Measurements from ENCODE around the gene SLC15A2.

SLC15A2 gene

GRCh38 chr3:121958801-121959200 lies 64.6 kb downstream of the SLC15A2 start:
- no peak overlapping the region for H3K27ac ChIP-seq (ENCODE audit: low read depth, low read length, severe bottlenecking)
- H3K4me1 ChIP-seq (ENCODE audit: control insufficient read depth, insufficient read depth, low read length, poor library complexity, severe bottlenecking) = no peaks in the 10 kb centered on the region
- H3K4me3 ChIP-seq (ENCODE audit: extremely low read depth, insufficient read depth, low read length, poor library complexity, severe bottlenecking) = no peak overlapping the region
- no peaks in the 10 kb centered on the region for H3K36me3 ChIP-seq (ENCODE audit: control insufficient read depth, insufficient read depth, low read length)
- no peaks in the 10 kb centered on the region for H3K9me3 ChIP-seq (ENCODE audit: control insufficient read depth, low read length)
- no CpG with 5 or more reads among the region's 3 CpGs for WGBS, 2 experiments (ENCODE audit: insufficient coverage in 2 of 2)

- Histone ChIP-seq H3K9me3 (ENCODE audit: control insufficient read depth, low read length) (no peaks in the 10 kb centered on the region), H3K27ac (ENCODE audit: low read depth, low read length, severe bottlenecking) (no peak overlapping the region), H3K4me3 (ENCODE audit: extremely low read depth, insufficient read depth, low read length, poor library complexity, severe bottlenecking) (no peak overlapping the region), H3K4me1 (ENCODE audit: control insufficient read depth, insufficient read depth, low read length, poor library complexity, severe bottlenecking) (no peaks in the 10 kb centered on the region), H3K36me3 (ENCODE audit: control insufficient read depth, insufficient read depth, low read length) (no peaks in the 10 kb centered on the region)
Measured at GRCh38 chr3:121961283-121961682, 67.1 kb downstream of the SLC15A2 start.

GRCh38 chr3:121962443-121962842 lies 68.2 kb downstream of the SLC15A2 start:
- Histone ChIP-seq H3K27ac (ENCODE audit: low read depth, low read length, severe bottlenecking) (no peak overlapping the region), H3K36me3 (ENCODE audit: control insufficient read depth, insufficient read depth, low read length) (no peaks in the 10 kb centered on the region), H3K4me3 (ENCODE audit: extremely low read depth, insufficient read depth, low read length, poor library complexity, severe bottlenecking) (no peak overlapping the region), H3K4me1 (ENCODE audit: control insufficient read depth, insufficient read depth, low read length, poor library complexity, severe bottlenecking) (no peaks in the 10 kb centered on the region), H3K9me3 (ENCODE audit: control insufficient read depth, low read length) (no peaks in the 10 kb centered on the region)

- Histone ChIP-seq H3K9me3 (ENCODE audit: control insufficient read depth, low read length) (no peaks in the 10 kb centered on the region), H3K36me3 (ENCODE audit: control insufficient read depth, insufficient read depth, low read length) (no peaks in the 10 kb centered on the region), H3K4me3 (ENCODE audit: extremely low read depth, insufficient read depth, low read length, poor library complexity, severe bottlenecking) (no peak overlapping the region), H3K4me1 (ENCODE audit: control insufficient read depth, insufficient read depth, low read length, poor library complexity, severe bottlenecking) (no peaks in the 10 kb centered on the region), H3K27ac (ENCODE audit: low read depth, low read length, severe bottlenecking) (no peak overlapping the region)
- WGBS, 2 experiments (ENCODE audit: insufficient coverage in 2 of 2) = 80% methylated on average over 1 of the region's 1 CpG; no CpG with 5 or more reads in 1 of the 2 experiments
Measured at GRCh38 chr3:121963608-121964007, 69.4 kb downstream of the SLC15A2 start.

- WGBS, 2 experiments (ENCODE audit: insufficient coverage in 2 of 2) = 92 to 100% methylated on average over 1 to 2 of the region's 2 CpGs
- no peaks in the 10 kb centered on the region for H3K4me1 ChIP-seq (ENCODE audit: control insufficient read depth, insufficient read depth, low read length, poor library complexity, severe bottlenecking)
- H3K27ac ChIP-seq (ENCODE audit: low read depth, low read length, severe bottlenecking) = no peak overlapping the region
- no peaks in the 10 kb centered on the region for H3K36me3 ChIP-seq (ENCODE audit: control insufficient read depth, insufficient read depth, low read length)
- no peaks in the 10 kb centered on the region for H3K9me3 ChIP-seq (ENCODE audit: control insufficient read depth, low read length)
- H3K4me3 ChIP-seq (ENCODE audit: extremely low read depth, insufficient read depth, low read length, poor library complexity, severe bottlenecking) = no peak overlapping the region
Measured at GRCh38 chr3:121969631-121970030, 75.4 kb downstream of the SLC15A2 start.

- no CpG with 5 or more reads among the region's 1 CpG for WGBS, 2 experiments (ENCODE audit: insufficient coverage in 2 of 2)
- Histone ChIP-seq H3K27ac (ENCODE audit: low read depth, low read length, severe bottlenecking) (no peak overlapping the region), H3K4me1 (ENCODE audit: control insufficient read depth, insufficient read depth, low read length, poor library complexity, severe bottlenecking) (no peaks in the 10 kb centered on the region), H3K36me3 (ENCODE audit: control insufficient read depth, insufficient read depth, low read length) (no peaks in the 10 kb centered on the region), H3K4me3 (ENCODE audit: extremely low read depth, insufficient read depth, low read length, poor library complexity, severe bottlenecking) (no peak overlapping the region), H3K9me3 (ENCODE audit: control insufficient read depth, low read length) (peaks cover 3% of the 10 kb centered on the region)
Measured at GRCh38 chr3:121970047-121970446, 75.8 kb downstream of the SLC15A2 start.

GRCh38 chr3:121974601-121975111 lies 80.5 kb downstream of the SLC15A2 start:
- H3K9me3 ChIP-seq (ENCODE audit: control insufficient read depth, low read length) = peaks cover 9% of the 10 kb centered on the region
- WGBS, 2 experiments (ENCODE audit: insufficient coverage in 2 of 2) = 100% methylated on average over 1 of the region's 2 CpGs; no CpG with 5 or more reads in 1 of the 2 experiments
- no peaks in the 10 kb centered on the region for H3K4me1 ChIP-seq (ENCODE audit: control insufficient read depth, insufficient read depth, low read length, poor library complexity, severe bottlenecking)
- H3K27ac ChIP-seq (ENCODE audit: low read depth, low read length, severe bottlenecking) = no peak overlapping the region
- no peaks in the 10 kb centered on the region for H3K36me3 ChIP-seq (ENCODE audit: control insufficient read depth, insufficient read depth, low read length)
- H3K4me3 ChIP-seq (ENCODE audit: extremely low read depth, insufficient read depth, low read length, poor library complexity, severe bottlenecking) = no peak overlapping the region

DNA sequence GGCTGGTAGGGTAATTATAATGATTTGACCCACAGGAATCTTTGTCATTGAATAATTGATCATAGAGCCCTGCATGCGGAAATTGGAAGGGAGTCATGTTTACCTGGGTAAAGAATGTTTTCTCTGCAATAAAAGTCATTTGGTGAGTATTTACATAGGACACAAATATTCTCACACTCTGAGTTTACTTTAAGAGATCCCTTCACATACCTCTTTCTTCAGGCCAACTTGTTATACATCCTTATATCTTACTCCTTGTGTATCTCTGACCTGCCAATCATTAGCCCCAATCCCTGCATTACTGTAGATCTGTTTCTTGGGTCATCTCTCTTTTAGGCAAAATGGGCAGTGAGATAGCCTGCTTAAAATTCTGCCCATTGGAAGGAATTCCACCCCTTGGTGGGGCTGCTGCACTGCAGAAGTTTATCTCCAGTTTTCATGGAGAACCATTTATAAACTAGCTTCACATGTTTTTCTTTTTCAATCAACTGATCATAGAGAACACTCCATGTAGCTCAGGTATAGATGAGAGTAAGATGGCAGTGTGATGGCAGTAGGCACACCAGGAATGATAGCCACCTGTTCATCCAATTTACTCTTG lies 81.6 kb downstream of the SLC15A2 start:
- Histone ChIP-seq H3K4me1 (ENCODE audit: control insufficient read depth, insufficient read depth, low read length, poor library complexity, severe bottlenecking) (no peaks in the 10 kb centered on the region), H3K4me3 (ENCODE audit: extremely low read depth, insufficient read depth, low read length, poor library complexity, severe bottlenecking) (no peak overlapping the region), H3K9me3 (ENCODE audit: control insufficient read depth, low read length) (peaks cover 9% of the 10 kb centered on the region), H3K27ac (ENCODE audit: low read depth, low read length, severe bottlenecking) (no peak overlapping the region), H3K36me3 (ENCODE audit: control insufficient read depth, insufficient read depth, low read length) (no peaks in the 10 kb centered on the region)
- 100% methylated on average over 1 of the region's 1 CpG; no CpG with 5 or more reads in 1 of the 2 experiments for WGBS, 2 experiments (ENCODE audit: insufficient coverage in 2 of 2)

DNA sequence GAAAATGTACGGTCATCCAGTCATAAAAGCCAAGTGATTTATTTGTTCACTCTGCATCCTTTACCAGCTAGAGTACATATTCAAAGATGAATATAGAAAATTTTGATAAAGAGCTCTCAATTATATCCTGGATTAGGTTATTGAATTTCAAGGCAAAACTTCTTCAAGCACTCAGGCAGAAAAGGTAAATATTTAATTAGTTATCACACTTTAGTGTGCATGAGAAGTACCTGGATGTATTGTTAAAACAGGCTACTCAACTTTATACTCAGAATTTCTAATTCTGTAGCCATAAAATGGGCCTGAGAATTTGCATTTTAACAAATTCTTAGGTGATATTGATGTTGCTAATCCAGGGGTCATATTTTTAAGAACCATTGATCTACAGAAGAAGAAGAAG lies 82.5 kb downstream of the SLC15A2 start:
- Histone ChIP-seq H3K4me1 (ENCODE audit: control insufficient read depth, insufficient read depth, low read length, poor library complexity, severe bottlenecking) (no peaks in the 10 kb centered on the region), H3K36me3 (ENCODE audit: control insufficient read depth, insufficient read depth, low read length) (no peaks in the 10 kb centered on the region), H3K9me3 (ENCODE audit: control insufficient read depth, low read length) (peaks cover 9% of the 10 kb centered on the region), H3K4me3 (ENCODE audit: extremely low read depth, insufficient read depth, low read length, poor library complexity, severe bottlenecking) (no peak overlapping the region), H3K27ac (ENCODE audit: low read depth, low read length, severe bottlenecking) (no peak overlapping the region)
- WGBS, 2 experiments (ENCODE audit: insufficient coverage in 2 of 2) = no CpG with 5 or more reads among the region's 1 CpG

DNA sequence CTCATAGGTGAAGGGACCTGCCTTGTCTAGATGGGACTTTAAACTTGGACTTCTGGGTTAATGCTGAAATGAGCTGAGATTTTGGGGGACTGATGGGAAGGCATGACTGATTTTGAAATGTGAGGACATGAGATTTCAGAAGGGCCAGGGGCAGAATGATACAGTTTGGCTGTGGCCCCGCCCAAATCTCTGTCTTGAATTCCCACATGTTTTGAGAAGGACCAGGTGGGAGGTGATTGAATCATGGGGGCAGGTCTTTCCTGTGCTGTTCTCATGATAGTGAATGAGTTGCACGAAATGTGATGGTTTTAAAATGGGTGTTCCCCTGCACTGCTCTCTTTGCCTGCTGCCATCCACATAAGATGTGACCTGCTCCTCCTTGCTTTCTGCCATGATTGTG lies 85.0 kb downstream of the SLC15A2 start:
- Histone ChIP-seq H3K27ac (ENCODE audit: low read depth, low read length, severe bottlenecking) (no peak overlapping the region), H3K9me3 (ENCODE audit: control insufficient read depth, low read length) (peaks cover 15% of the 10 kb centered on the region), H3K4me1 (ENCODE audit: control insufficient read depth, insufficient read depth, low read length, poor library complexity, severe bottlenecking) (no peaks in the 10 kb centered on the region), H3K36me3 (ENCODE audit: control insufficient read depth, insufficient read depth, low read length) (no peaks in the 10 kb centered on the region), H3K4me3 (ENCODE audit: extremely low read depth, insufficient read depth, low read length, poor library complexity, severe bottlenecking) (no peak overlapping the region)
- WGBS, 2 experiments (ENCODE audit: insufficient coverage in 2 of 2) = 85 to 100% methylated on average over 1 of the region's 2 CpGs

GRCh38 chr3:121979734-121980449 lies 85.7 kb downstream of the SLC15A2 start:
- H3K36me3 ChIP-seq (ENCODE audit: control insufficient read depth, insufficient read depth, low read length) = no peaks in the 10 kb centered on the region
- H3K4me1 ChIP-seq (ENCODE audit: control insufficient read depth, insufficient read depth, low read length, poor library complexity, severe bottlenecking) = no peaks in the 10 kb centered on the region
- no peak overlapping the region for H3K4me3 ChIP-seq (ENCODE audit: extremely low read depth, insufficient read depth, low read length, poor library complexity, severe bottlenecking)
- no peak overlapping the region for H3K27ac ChIP-seq (ENCODE audit: low read depth, low read length, severe bottlenecking)
- H3K9me3 ChIP-seq (ENCODE audit: control insufficient read depth, low read length) = peaks cover 14% of the 10 kb centered on the region
